ENCODE data around the gene BTBD16.

DNA sequence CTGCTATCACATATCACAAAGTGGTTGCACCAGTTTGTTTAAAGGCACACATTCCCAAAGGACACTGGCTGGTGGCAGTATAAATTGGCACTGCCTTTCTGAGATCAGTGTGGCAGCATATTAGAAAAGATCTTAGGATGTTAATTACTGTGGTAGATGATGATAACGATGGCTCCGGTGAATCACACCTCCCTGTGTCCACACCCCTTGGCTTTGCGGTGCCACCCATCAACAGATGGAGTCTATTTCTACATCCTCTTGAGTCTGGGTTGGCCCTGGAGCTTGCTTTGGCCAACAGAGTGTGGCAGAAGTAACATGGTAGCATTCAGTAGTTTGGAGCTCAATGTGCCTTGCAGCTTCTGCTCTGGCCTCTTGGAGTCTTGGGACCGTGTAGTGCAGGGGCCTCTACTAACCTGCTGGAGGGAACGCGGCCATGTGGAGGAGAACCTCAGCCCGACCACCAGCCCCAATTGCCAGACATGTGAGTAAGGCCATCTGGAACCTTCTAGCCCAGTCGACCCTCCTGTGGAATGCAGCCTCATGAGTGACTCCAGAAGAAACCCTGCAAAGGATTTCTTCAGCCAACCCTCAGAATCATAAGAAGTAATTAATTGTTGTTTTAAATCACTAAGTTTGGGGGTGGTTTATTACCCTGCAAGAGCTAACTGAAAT lies 76.2 kb downstream of the BTBD16 start:
- TF ChIP-seq EZH2phosphoT487 (IDR thresholded peaks at IDR 0.05; ENCODE audit: borderline replicate concordance, low read depth, low read length): no peak
- TF ChIP-seq, protein P1, sequence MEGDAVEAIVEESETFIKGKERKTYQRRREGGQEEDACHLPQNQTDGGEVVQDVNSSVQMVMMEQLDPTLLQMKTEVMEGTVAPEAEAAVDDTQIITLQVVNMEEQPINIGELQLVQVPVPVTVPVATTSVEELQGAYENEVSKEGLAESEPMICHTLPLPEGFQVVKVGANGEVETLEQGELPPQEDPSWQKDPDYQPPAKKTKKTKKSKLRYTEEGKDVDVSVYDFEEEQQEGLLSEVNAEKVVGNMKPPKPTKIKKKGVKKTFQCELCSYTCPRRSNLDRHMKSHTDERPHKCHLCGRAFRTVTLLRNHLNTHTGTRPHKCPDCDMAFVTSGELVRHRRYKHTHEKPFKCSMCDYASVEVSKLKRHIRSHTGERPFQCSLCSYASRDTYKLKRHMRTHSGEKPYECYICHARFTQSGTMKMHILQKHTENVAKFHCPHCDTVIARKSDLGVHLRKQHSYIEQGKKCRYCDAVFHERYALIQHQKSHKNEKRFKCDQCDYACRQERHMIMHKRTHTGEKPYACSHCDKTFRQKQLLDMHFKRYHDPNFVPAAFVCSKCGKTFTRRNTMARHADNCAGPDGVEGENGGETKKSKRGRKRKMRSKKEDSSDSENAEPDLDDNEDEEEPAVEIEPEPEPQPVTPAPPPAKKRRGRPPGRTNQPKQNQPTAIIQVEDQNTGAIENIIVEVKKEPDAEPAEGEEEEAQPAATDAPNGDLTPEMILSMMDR (conservative IDR thresholded peaks at IDR 0.05; ENCODE audit: low read length): no peak
